IMR-90 (cell line): ENCODE data around the gene EPOP. TPM values are rescaled to one million over a fixed set of nuclear protein-coding genes. Genes with fewer than 3 reads are reported as not detected.
A peak's percentile ranks its signal among the peaks of the same experiment; 100 is the strongest.

ENCODE experiments used
- ATAC-seq: fragments of 200-7000 bp; cut with Tn5 transposase; 2 replicates; pipeline ENCODE4 v1.9.1; 2020; ENCODE audit warnings: low read depth, mild to moderate bottlenecking, moderate library complexity
- BruUV-seq: library from RNA; stranded (reverse); fragments of 400-500 nt; replicated peaks from 2 replicates; lab custom pipeline; 2021; lab: Mats Ljungman, UMichigan
- CTCF ChIA-PET: fragments of 300-600 bp; formaldehyde crosslinking; extraction: SDS; loops from one replicate; lab custom pipeline; 2021; ENCODE audit warnings: antibody characterized with exemption; lab: Yijun Ruan, JAX
- POLR2A ChIA-PET: fragments of 300-600 bp; sonication (Branson Sonifier 250); formaldehyde crosslinking; loops from one replicate; lab custom pipeline; 2022; ENCODE audit warnings: antibody characterized with exemption; ENCODE audit not compliant: unreplicated experiment; lab: Charles Lee
- DNase-seq: peaks from one replicate; pipeline ENCODE4 v3.0.0; 2013
- H2AFZ ChIP-seq: replicated peaks from 2 replicates; pipeline ENCODE3; 2013; ENCODE audit warnings: low read length, mild to moderate bottlenecking; ENCODE audit not compliant: poor library complexity
- H2AK5ac ChIP-seq: 2 replicates; pipeline ENCODE4 v1.6.1; 2013; ENCODE audit warnings: low read depth, low read length, inconsistent platforms
- H2AK9ac ChIP-seq: replicated peaks from 2 replicates; pipeline ENCODE3; 2013; ENCODE audit warnings: mild to moderate bottlenecking, low read depth, low read length, moderate library complexity; ENCODE audit not compliant: poor library complexity
- H2BK120ac ChIP-seq: 2 replicates; pipeline ENCODE4 v1.6.1; 2013; ENCODE audit warnings: low read depth, low read length, inconsistent platforms
- H2BK15ac ChIP-seq: 3 replicates; pipeline ENCODE4 v1.6.1; 2013; ENCODE audit warnings: low read depth, low read length, inconsistent platforms
- H2BK20ac ChIP-seq: 2 replicates; pipeline ENCODE4 v1.6.1; 2013; ENCODE audit warnings: low read depth, mild to moderate bottlenecking, inconsistent platforms, low read length, moderate library complexity
- H2BK5ac ChIP-seq: 2 replicates; pipeline ENCODE4 v1.6.1; 2013; ENCODE audit warnings: mild to moderate bottlenecking, low read depth, low read length, inconsistent platforms; ENCODE audit not compliant: poor library complexity, severe bottlenecking
- H3K14ac ChIP-seq: replicated peaks from 2 replicates; pipeline ENCODE4 v1.6.1; 2013; ENCODE audit warnings: low read depth, low read length, inconsistent platforms
- H3K18ac ChIP-seq: 2 replicates; pipeline ENCODE4 v1.6.1; 2013; ENCODE audit warnings: low read depth, low read length, control low read depth
- H3K23ac ChIP-seq: 2 replicates; pipeline ENCODE4 v1.6.1; 2013; ENCODE audit warnings: low read depth, low read length, inconsistent platforms
- H3K27ac ChIP-seq: 2 replicates; pipeline ENCODE4 v1.5.1; 2013; ENCODE audit warnings: mild to moderate bottlenecking, control low read depth, low read length; ENCODE audit not compliant: insufficient read depth
- H3K27me3 ChIP-seq: 2 replicates; pipeline ENCODE4 v1.6.1; 2013; ENCODE audit warnings: low read length; ENCODE audit not compliant: control insufficient read depth, insufficient read depth
- H3K36me3 ChIP-seq: 2 replicates; pipeline ENCODE4 v1.6.1; 2013; ENCODE audit warnings: low read length, mixed read lengths; ENCODE audit not compliant: control insufficient read depth, insufficient read depth
- H3K4ac ChIP-seq: 2 replicates; pipeline ENCODE4 v1.6.1; 2013; ENCODE audit warnings: low read depth, low read length, inconsistent platforms
- H3K4me1 ChIP-seq: 2 replicates; pipeline ENCODE4 v1.6.1; 2013; ENCODE audit warnings: low read length, mixed read lengths; ENCODE audit not compliant: control insufficient read depth, insufficient read depth
- H3K4me2 ChIP-seq: 2 replicates; pipeline ENCODE4 v1.6.1; 2013; ENCODE audit warnings: low read depth, mild to moderate bottlenecking, control low read depth, low read length, moderate library complexity
- H3K4me3 ChIP-seq: 2 replicates; pipeline ENCODE4 v1.5.1; 2013; ENCODE audit warnings: low read depth, mild to moderate bottlenecking, control low read depth, low read length, moderate library complexity; ENCODE audit not compliant: insufficient read depth
- H3K56ac ChIP-seq: 2 replicates; pipeline ENCODE4 v1.6.1; 2013; ENCODE audit warnings: low read length, inconsistent platforms; ENCODE audit not compliant: insufficient read depth; ENCODE audit errors: extremely low read depth
- H3K79me1 ChIP-seq, 2 experiments: 2 replicates each; pipeline ENCODE4 v1.6.1; 2013; ENCODE audit warnings: low read length in 2 of 2, inconsistent platforms in 1 of 2, low read depth in 1 of 2
- H3K9ac ChIP-seq: 2 replicates; pipeline ENCODE4 v1.6.1; 2013; ENCODE audit warnings: low read depth, low read length, control low read depth
- H3K9me1 ChIP-seq: 2 replicates; pipeline ENCODE4 v1.6.1; 2013; ENCODE audit warnings: low read length, inconsistent platforms; ENCODE audit not compliant: insufficient read depth
- H3K9me3 ChIP-seq: 2 replicates; pipeline ENCODE4 v1.6.1; 2013; ENCODE audit warnings: low read length; ENCODE audit not compliant: control insufficient read depth, insufficient read depth
- H4K20me1 ChIP-seq: 2 replicates; pipeline ENCODE4 v1.6.1; 2013; ENCODE audit warnings: low read length, inconsistent platforms; ENCODE audit not compliant: insufficient read depth
- H4K5ac ChIP-seq: 2 replicates; pipeline ENCODE4 v1.6.1; 2013; ENCODE audit warnings: mild to moderate bottlenecking, low read depth, low read length, control low read depth
- H4K8ac ChIP-seq, 2 experiments: 2 replicates each; pipeline ENCODE4 v1.6.1; 2013; ENCODE audit warnings: low read depth in 2 of 2, low read length in 2 of 2, control low read depth in 1 of 2, inconsistent platforms in 1 of 2
- H4K91ac ChIP-seq: 2 replicates; pipeline ENCODE4 v1.6.1; 2013; ENCODE audit warnings: low read depth, low read length, inconsistent platforms; ENCODE audit not compliant: insufficient read depth
- BHLHE40 ChIP-seq: fragments of 150-350 bp; IDR thresholded peaks from 2 replicates; pipeline ENCODE4 v1.6.1; 2016; ENCODE audit warnings: mild to moderate bottlenecking, low read depth, low read length
- CEBPB ChIP-seq: IDR thresholded peaks from 2 replicates; pipeline ENCODE4 v1.6.1; 2012; ENCODE audit warnings: low read depth, low read length, improper control_type of control experiment
- CHD1 ChIP-seq: IDR thresholded peaks from 2 replicates; pipeline ENCODE4 v1.6.1; 2012; ENCODE audit warnings: low read depth, low read length, improper control_type of control experiment
- FOS ChIP-seq: fragments of 150-350 bp; IDR thresholded peaks from 2 replicates; pipeline ENCODE4 v1.6.1; 2016; ENCODE audit warnings: low read depth, low read length
- MAFK ChIP-seq: IDR thresholded peaks from 2 replicates; pipeline ENCODE4 v1.6.1; 2012; ENCODE audit warnings: low read depth, low read length, improper control_type of control experiment
- MAZ ChIP-seq: IDR thresholded peaks from 2 replicates; pipeline ENCODE4 v1.6.1; 2012; ENCODE audit warnings: low read depth, mild to moderate bottlenecking, low read length, improper control_type of control experiment, moderate library complexity, borderline replicate concordance
- MXI1 ChIP-seq: IDR thresholded peaks from 2 replicates; pipeline ENCODE4 v1.6.1; 2012; ENCODE audit warnings: low read depth, mild to moderate bottlenecking, low read length, moderate library complexity, borderline replicate concordance
- NFE2L2 ChIP-seq: fragments of 150-350 bp; IDR thresholded peaks from 2 replicates; pipeline ENCODE4 v1.6.1; 2016; ENCODE audit warnings: low read depth, mild to moderate bottlenecking, low read length
- POLR2A ChIP-seq: IDR thresholded peaks from 2 replicates; pipeline ENCODE4 v1.6.1; 2012; ENCODE audit warnings: mild to moderate bottlenecking, low read depth, low read length
- RAD21 ChIP-seq: IDR thresholded peaks from 2 replicates; pipeline ENCODE4 v1.6.1; 2012; ENCODE audit warnings: low read length, improper control_type of control experiment
- RCOR1 ChIP-seq: IDR thresholded peaks from 2 replicates; pipeline ENCODE4 v1.6.1; 2012; ENCODE audit warnings: mild to moderate bottlenecking, low read length, improper control_type of control experiment; ENCODE audit not compliant: insufficient replicate concordance
- RFX5 ChIP-seq: IDR thresholded peaks from 2 replicates; pipeline ENCODE4 v1.8.0; 2012; ENCODE audit warnings: low read depth, mild to moderate bottlenecking, low read length, moderate library complexity
- SMC3 ChIP-seq: fragments of 150-350 bp; IDR thresholded peaks from 2 replicates; pipeline ENCODE4 v1.6.1; 2016; ENCODE audit warnings: low read depth, mild to moderate bottlenecking, antibody characterized with exemption, low read length, moderate library complexity
- WGBS, 2 experiments: methylation state at CpG; one replicate each; pipeline versions ENCODE4 v1.1.5 to v1.1.7; 2013; ENCODE audit warnings: missing lambda C conversion rate in 2 of 2; ENCODE audit not compliant: insufficient read length in 1 of 2; ENCODE audit errors: extremely low coverage in 2 of 2; 5-methylcytosine and 5-hydroxymethylcytosine counted together
- dilution Hi-C: fragments of 300-500 bp; cut with HindIII; formaldehyde crosslinking; loops from one replicate; pipeline ENCODE4 v1.14.3; 2018; ENCODE audit warnings: low sequenced_read_pairs; ENCODE audit not compliant: unreplicated experiment
- in situ Hi-C: fragments of 300-500 bp; cut with MboI; formaldehyde crosslinking; loops from 3 replicates; pipeline ENCODE4 v1.14.3; 2019; ENCODE audit warnings: low sequenced_read_pairs, inconsistent platforms, mixed read lengths
- intact Hi-C: fragments of 100-400 bp; cut with micrococcal nuclease; formaldehyde crosslinking; loops from 2 replicates; pipeline ENCODE4 v1.10.0; 2022
- polyA plus RNA-seq, 3 experiments: library from polyadenylated mRNA; depleted of rRNA; stranded (reverse); fragments of >200 nt; gene quantifications; 2 replicates each; pipeline ENCODE4 v1.2.3, GENCODE V29; 2012; ENCODE audit warnings: low replicate concordance in 1 of 3
- total RNA-seq: library from RNA; depleted of rRNA; stranded (reverse); fragments of >200 nt; gene quantifications from 2 replicates; pipeline ENCODE4 v1.2.3, GENCODE V29; 2012
- TF ChIP-seq, protein P1 (sequence below): conservative IDR thresholded peaks from 2 replicates; pipeline ENCODE4 v1.5.1; 2012; ENCODE audit warnings: mild to moderate bottlenecking, low read depth, low read length, improper control_type of control experiment
- TF ChIP-seq, protein P2 (sequence below): fragments of 150-350 bp; IDR thresholded peaks from 2 replicates; pipeline ENCODE4 v1.6.1; 2017; ENCODE audit warnings: mild to moderate bottlenecking, antibody characterized with exemption, low read length, low read depth
- TF ChIP-seq, protein P3 (sequence below): fragments of 150-350 bp; IDR thresholded peaks from 2 replicates; pipeline ENCODE4 v1.6.1; 2016; ENCODE audit warnings: low read depth, mild to moderate bottlenecking, low read length, moderate library complexity, borderline replicate concordance

EPOP gene
- total and polyA plus RNA-seq, 2 of the 4 experiments (the other 2 are of a cell fraction): 0.36 to 0.82 TPM

DNA sequence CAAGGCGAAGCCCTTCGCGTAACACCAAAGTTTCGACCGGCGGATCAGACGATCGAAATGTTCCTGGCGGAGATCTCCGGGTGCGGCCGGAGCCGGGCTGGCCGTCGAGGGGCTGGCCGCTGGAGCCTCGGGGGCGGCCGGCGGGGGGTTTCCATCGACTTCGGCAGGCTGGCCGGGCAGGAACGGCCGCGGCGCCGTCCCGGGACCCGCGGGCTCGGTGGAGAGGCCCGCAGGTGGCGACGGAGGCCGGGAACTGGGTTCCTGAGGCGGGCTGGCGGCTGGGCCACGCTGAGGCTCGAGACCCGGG, 1.1 kb downstream of the EPOP start:
- H3K27ac ChIP-seq: no peak overlapping the region
- H3K36me3 ChIP-seq: no peaks in the 10 kb centered on the region
- no peak overlapping the region for H2BK15ac ChIP-seq
- H2AFZ ChIP-seq: peak overlapping the region; percentile 91
- DNase-seq (no peak), ATAC-seq (no peak)
- no peak overlapping the region for H3K9ac ChIP-seq
- in situ Hi-C loops (no loop called here), dilution Hi-C loops (no loop called here), intact Hi-C loops (no loop called here)
- no peak overlapping the region for H3K56ac ChIP-seq
- POLR2A ChIA-PET: no interaction called here
- H4K5ac ChIP-seq: no peak overlapping the region
- H3K4me2 ChIP-seq: peak overlapping the region; percentile 48; the same call in 1 of the 2 replicates
- H2BK120ac ChIP-seq: no peak overlapping the region
- CTCF ChIA-PET: no interaction called here
- H3K9me3 ChIP-seq: no peaks in the 10 kb centered on the region
- no TSS peak for BruUV-seq
- no peak overlapping the region for H3K18ac ChIP-seq
- H4K20me1 ChIP-seq: 0 out of 2 replicates have a peak, but pooled peaks cover 4% of the 10 kb centered on the region
- no peak overlapping the region for H4K91ac ChIP-seq
- peaks cover 58% of the 10 kb centered on the region for H3K27me3 ChIP-seq
- H2BK20ac ChIP-seq: no peak overlapping the region
- H4K8ac ChIP-seq: no peak overlapping the region
- H3K14ac ChIP-seq: no peak overlapping the region
- TF ChIP-seq RCOR1 (no peak), CHD1 (no peak), MAFK (no peak), NFE2L2 (no peak), BHLHE40 (no peak), CEBPB (no peak), MXI1 (no peak), RFX5 (no peak), FOS (no peak), SMC3 (no peak), RAD21 (no peak), MAZ (no peak), POLR2A (no peak)
- TF ChIP-seq, protein P1, sequence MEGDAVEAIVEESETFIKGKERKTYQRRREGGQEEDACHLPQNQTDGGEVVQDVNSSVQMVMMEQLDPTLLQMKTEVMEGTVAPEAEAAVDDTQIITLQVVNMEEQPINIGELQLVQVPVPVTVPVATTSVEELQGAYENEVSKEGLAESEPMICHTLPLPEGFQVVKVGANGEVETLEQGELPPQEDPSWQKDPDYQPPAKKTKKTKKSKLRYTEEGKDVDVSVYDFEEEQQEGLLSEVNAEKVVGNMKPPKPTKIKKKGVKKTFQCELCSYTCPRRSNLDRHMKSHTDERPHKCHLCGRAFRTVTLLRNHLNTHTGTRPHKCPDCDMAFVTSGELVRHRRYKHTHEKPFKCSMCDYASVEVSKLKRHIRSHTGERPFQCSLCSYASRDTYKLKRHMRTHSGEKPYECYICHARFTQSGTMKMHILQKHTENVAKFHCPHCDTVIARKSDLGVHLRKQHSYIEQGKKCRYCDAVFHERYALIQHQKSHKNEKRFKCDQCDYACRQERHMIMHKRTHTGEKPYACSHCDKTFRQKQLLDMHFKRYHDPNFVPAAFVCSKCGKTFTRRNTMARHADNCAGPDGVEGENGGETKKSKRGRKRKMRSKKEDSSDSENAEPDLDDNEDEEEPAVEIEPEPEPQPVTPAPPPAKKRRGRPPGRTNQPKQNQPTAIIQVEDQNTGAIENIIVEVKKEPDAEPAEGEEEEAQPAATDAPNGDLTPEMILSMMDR: no peak
- TF ChIP-seq, protein P2, sequence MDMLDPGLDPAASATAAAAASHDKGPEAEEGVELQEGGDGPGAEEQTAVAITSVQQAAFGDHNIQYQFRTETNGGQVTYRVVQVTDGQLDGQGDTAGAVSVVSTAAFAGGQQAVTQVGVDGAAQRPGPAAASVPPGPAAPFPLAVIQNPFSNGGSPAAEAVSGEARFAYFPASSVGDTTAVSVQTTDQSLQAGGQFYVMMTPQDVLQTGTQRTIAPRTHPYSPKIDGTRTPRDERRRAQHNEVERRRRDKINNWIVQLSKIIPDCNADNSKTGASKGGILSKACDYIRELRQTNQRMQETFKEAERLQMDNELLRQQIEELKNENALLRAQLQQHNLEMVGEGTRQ: no peak
- TF ChIP-seq, protein P3, sequence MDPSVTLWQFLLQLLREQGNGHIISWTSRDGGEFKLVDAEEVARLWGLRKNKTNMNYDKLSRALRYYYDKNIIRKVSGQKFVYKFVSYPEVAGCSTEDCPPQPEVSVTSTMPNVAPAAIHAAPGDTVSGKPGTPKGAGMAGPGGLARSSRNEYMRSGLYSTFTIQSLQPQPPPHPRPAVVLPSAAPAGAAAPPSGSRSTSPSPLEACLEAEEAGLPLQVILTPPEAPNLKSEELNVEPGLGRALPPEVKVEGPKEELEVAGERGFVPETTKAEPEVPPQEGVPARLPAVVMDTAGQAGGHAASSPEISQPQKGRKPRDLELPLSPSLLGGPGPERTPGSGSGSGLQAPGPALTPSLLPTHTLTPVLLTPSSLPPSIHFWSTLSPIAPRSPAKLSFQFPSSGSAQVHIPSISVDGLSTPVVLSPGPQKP: no peak
- WGBS, 2 experiments: 3% methylated on average over 33 of the region's 41 CpGs; no CpG with 5 or more reads in 1 of the 2 experiments
- no peaks in the 10 kb centered on the region for H3K79me1 ChIP-seq
- H3K9me1 ChIP-seq: no peaks in the 10 kb centered on the region
- H3K4ac ChIP-seq: no peak overlapping the region
- no peaks in the 10 kb centered on the region for H3K4me1 ChIP-seq
- H3K4me3 ChIP-seq: peak overlapping the region; percentile 52
- no peak overlapping the region for H2AK5ac ChIP-seq
- H3K23ac ChIP-seq: no peak overlapping the region
- H2AK9ac ChIP-seq: no peak overlapping the region
- no peak overlapping the region for H2BK5ac ChIP-seq
